Activated CD8-positive, alpha-beta T cell treated with anti-CD3 and anti-CD28 coated beads for 36 hours (primary cell): ENCODE data around the gene LST1. TPM values are rescaled to one million over a fixed set of nuclear protein-coding genes. Genes with fewer than 3 reads are reported as not detected.
"Not testable (repeated sequence)": the region's sequence is repeated elsewhere in the genome, so short reads cannot be mapped to it uniquely, and the experiment has no call there.

Experiments used
- ATAC-seq: fragments of 200-7000 bp; cut with Tn5 transposase; one replicate; pipeline ENCODE4 v1.10.0; 2021; ENCODE audit warnings: mild to moderate bottlenecking, moderate library complexity
- CTCF ChIA-PET: fragments of 350-600 bp; sonication (Branson Sonifier 250); formaldehyde crosslinking; loops from one replicate; lab custom pipeline; 2021; ENCODE audit warnings: antibody characterized with exemption; lab: Charles Lee
- POLR2A ChIA-PET: fragments of 350-600 bp; sonication (Branson Sonifier 250); formaldehyde crosslinking; loops from one replicate; lab custom pipeline; 2021; ENCODE audit warnings: antibody characterized with exemption; lab: Charles Lee
- DNase-seq: peaks from one replicate; pipeline ENCODE4 v3.0.0-alpha.2; 2020
- H3K27ac Mint-ChIP-seq: one replicate; pipeline ENCODE4 v1.8.0; 2021; ENCODE audit warnings: mild to moderate bottlenecking, mixed read lengths
- H3K27me3 Mint-ChIP-seq: one replicate; pipeline ENCODE4 v1.8.0; 2021; ENCODE audit warnings: mixed read lengths
- H3K36me3 Mint-ChIP-seq: one replicate; pipeline ENCODE4 v1.8.0; 2021; ENCODE audit warnings: low read depth, mixed read lengths
- H3K4me1 Mint-ChIP-seq: one replicate; pipeline ENCODE4 v1.8.0; 2021; ENCODE audit warnings: low read depth, mixed read lengths
- H3K4me3 Mint-ChIP-seq: one replicate; pipeline ENCODE4 v1.8.0; 2021; ENCODE audit warnings: mild to moderate bottlenecking, moderate library complexity, mixed read lengths
- H3K9me3 Mint-ChIP-seq: one replicate; pipeline ENCODE4 v1.8.0; 2021; ENCODE audit warnings: mixed read lengths
- intact Hi-C: fragments of 100-400 bp; cut with micrococcal nuclease; formaldehyde crosslinking; loops from one replicate; pipeline ENCODE4 v1.10.0; 2022
- total RNA-seq, 2 experiments: library from RNA; stranded (reverse); gene quantifications; one replicate each; pipeline ENCODE4 v1.2.3, GENCODE V29; 2021
- TF ChIP-seq, protein P1 (sequence below): fragments of 200-600 bp; IDR thresholded peaks from one replicate; pipeline ENCODE4 v1.8.0; 2022; ENCODE audit warnings: antibody characterized with exemption, mild to moderate bottlenecking

The LST1 gene
- total RNA-seq, 2 experiments from 2014 or later: 40.4 to 43.6 TPM

DNA sequence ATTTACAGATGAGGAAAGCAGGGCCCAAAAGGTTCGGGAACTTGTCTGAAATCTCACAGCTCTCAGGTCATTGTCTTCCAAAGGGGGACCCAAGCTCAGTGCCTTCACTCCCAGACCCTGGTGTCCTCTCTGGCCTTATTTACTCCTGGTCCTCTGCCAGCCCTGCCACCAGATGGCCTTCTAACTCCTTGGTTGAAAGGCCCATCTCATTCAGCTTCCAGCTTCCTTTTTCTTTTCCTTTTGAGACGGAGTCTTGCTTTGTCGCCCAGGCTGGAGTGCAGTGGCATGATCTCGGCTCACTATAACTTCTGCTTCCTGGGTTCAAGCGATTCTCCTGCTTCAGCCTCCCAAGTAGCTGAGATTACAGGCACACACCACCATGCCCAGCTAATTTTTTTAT lies 34.7 kb upstream of the LST1 start:
- ATAC-seq, H3K27me3 Mint-ChIP-seq, H3K9me3 Mint-ChIP-seq, intact Hi-C loops: not testable (repeated sequence)
- ChIA-PET CTCF (interaction anchor here (0.7 to 56.2 kb wide), 17 partner anchors 9 to 279 kb away, joined by 3 to 2542 read pairs (median 4); partner anchors contain the start of genes AIF1, C6orf47, DDX39B and LST1), POLR2A (interaction anchor here (0.9 to 3.9 kb wide), 13 partner anchors 7 to 55 kb away, joined by 3 to 45 read pairs (median 6); partner anchors contain the start of genes LST1, LTB, NCR3 and TNF)
- peaks cover 46% of the 10 kb centered on the region for H3K4me1 Mint-ChIP-seq
- H3K36me3 Mint-ChIP-seq: peaks cover 24% of the 10 kb centered on the region
- TF ChIP-seq, protein P1, sequence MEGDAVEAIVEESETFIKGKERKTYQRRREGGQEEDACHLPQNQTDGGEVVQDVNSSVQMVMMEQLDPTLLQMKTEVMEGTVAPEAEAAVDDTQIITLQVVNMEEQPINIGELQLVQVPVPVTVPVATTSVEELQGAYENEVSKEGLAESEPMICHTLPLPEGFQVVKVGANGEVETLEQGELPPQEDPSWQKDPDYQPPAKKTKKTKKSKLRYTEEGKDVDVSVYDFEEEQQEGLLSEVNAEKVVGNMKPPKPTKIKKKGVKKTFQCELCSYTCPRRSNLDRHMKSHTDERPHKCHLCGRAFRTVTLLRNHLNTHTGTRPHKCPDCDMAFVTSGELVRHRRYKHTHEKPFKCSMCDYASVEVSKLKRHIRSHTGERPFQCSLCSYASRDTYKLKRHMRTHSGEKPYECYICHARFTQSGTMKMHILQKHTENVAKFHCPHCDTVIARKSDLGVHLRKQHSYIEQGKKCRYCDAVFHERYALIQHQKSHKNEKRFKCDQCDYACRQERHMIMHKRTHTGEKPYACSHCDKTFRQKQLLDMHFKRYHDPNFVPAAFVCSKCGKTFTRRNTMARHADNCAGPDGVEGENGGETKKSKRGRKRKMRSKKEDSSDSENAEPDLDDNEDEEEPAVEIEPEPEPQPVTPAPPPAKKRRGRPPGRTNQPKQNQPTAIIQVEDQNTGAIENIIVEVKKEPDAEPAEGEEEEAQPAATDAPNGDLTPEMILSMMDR: peak; percentile 77
- DNase-seq: peak; percentile 81
- peak overlapping the region; percentile 40 for H3K4me3 Mint-ChIP-seq
- H3K27ac Mint-ChIP-seq: peak overlapping the region; percentile 79

DNA sequence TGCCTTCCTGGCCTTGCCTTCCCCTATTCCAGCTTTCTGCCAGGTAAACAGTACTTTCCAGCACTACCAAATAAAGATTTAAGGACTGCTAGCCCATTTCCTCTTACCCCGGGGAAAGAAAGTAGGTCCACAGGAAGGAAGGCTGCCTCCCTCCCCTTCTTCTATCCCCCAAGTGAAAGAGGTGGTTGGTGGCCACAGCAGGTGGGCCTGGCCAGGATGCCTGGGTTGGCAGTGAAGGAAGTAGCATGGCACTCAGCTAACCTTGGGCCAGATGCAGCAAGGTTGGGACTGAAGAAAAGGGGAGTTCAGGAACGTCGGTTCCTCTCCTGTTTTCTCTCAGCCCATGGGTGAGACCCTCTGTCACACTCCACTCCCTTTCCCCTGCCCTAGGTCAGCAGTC lies 29.8 kb upstream of the LST1 start:
- ChIA-PET CTCF (interaction anchor here (1.1 to 56.2 kb wide), 3 partner anchors 10 to 36 kb away, joined by 3 to 2542 read pairs (median 45); partner anchors contain the start of genes ATP6V1G2, LST1, LTA and LTB), POLR2A (interaction anchor here (1.9 to 35.7 kb wide), 3 partner anchors 14 to 61 kb away, joined by 6 to 1181 read pairs (median 18); partner anchors contain the start of genes DDX39B, LST1, LTA and LTB)
- H3K4me1 Mint-ChIP-seq: peaks cover 67% of the 10 kb centered on the region
- no peaks in the 10 kb centered on the region for H3K9me3 Mint-ChIP-seq
- peak overlapping the region; percentile 13 for H3K27ac Mint-ChIP-seq
- intact Hi-C loops: no loop called here
- peaks cover 35% of the 10 kb centered on the region for H3K36me3 Mint-ChIP-seq
- no peak for DNase-seq
- H3K27me3 Mint-ChIP-seq: no peaks in the 10 kb centered on the region
- no peak for ATAC-seq
- H3K4me3 Mint-ChIP-seq: no peak overlapping the region
- TF ChIP-seq, protein P1: no peak

DNA sequence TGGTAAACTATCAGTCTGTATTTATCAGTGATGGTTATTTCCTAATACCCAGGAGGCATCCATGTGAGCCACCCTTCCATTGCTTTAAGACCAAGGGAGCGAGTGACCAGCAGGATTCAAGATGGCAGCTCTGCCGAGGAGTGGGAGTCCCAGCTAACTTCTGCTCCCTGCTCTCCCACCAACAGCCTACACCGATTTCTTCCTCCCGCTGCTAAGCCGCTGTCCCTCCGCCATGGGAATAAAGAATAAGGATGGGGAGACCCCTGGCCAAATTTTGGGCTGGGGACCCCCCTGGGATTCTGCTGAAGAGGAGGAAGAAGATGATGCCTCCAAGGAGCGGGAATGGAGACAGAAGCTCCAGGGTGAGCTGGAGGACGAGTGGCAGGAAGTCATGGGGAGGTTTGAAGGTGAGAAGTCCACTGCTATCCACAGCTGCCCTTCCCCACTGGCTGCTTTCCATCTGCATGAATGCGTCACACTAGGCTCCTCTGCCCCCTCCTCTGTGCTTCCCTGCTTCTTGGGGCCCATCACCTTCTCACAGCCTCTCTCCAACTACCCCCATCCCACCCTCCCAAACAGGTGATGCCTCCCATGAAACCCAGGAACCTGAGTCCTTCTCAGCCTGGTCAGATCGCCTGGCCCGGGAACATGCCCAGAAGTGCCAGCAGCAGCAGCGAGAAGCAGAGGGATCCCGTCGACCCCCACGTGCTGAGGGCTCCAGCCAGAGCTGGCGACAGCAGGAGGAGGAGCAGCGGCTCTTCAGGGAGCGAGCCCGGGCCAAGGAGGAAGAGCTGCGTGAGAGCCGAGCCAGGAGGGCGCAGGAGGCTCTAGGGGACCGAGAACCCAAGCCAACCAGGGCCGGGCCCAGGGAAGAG lies 28.4 kb upstream of the LST1 start:
- TF ChIP-seq, protein P1: no peak
- H3K36me3 Mint-ChIP-seq: peaks cover 39% of the 10 kb centered on the region
- intact Hi-C loops: loop anchor here (2.0 kb wide), 1 partner anchor 17 kb away; the partner anchor contains the start of gene TNF
- no peak for DNase-seq
- CTCF ChIA-PET: interaction anchor here (6.5 to 56.2 kb wide), 2 partner anchors 12 to 34 kb away, joined by 45 to 2542 read pairs; partner anchors contain the start of genes LST1, LTA, LTB and NCR3
- no peak for ATAC-seq
- H3K4me3 Mint-ChIP-seq: peak overlapping the region; percentile 56
- peaks cover 73% of the 10 kb centered on the region for H3K4me1 Mint-ChIP-seq
- peak overlapping the region; percentile 90 for H3K27ac Mint-ChIP-seq
- H3K9me3 Mint-ChIP-seq: no peaks in the 10 kb centered on the region
- POLR2A ChIA-PET: interaction anchor here (1.3 to 35.7 kb wide), 3 partner anchors 8 to 60 kb away, joined by 4 to 1181 read pairs (median 18); partner anchors contain the start of genes LST1, LTA, LTB and NCR3
- no peaks in the 10 kb centered on the region for H3K27me3 Mint-ChIP-seq

DNA sequence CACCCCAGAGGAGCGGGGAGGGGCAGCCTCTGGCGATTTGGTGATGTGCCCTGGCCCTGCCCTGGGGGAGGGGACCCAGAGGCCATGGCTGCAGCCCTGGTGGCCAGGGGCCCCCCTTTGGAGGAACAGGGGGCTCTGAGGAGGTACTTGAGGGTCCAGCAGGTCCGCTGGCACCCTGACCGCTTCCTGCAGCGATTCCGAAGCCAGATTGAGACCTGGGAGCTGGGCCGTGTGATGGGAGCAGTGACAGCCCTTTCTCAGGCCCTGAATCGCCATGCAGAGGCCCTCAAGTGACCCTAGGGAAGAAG lies 27.8 kb upstream of the LST1 start:
- intact Hi-C loops: loop anchor here (2.0 kb wide), 1 partner anchor 17 kb away; the partner anchor contains the start of gene TNF
- H3K4me1 Mint-ChIP-seq: peaks cover 76% of the 10 kb centered on the region
- ChIA-PET POLR2A (interaction anchor here (1.1 to 35.7 kb wide), 5 partner anchors 8 to 61 kb away, joined by 4 to 1181 read pairs (median 6); partner anchors contain the start of genes LST1, LTA, LTB and MICB), CTCF (interaction anchor here (1.5 to 56.2 kb wide), 3 partner anchors 11 to 34 kb away, joined by 7 to 2542 read pairs (median 45); partner anchors contain the start of genes ATP6V1G2, LST1, LTA and LTB)
- TF ChIP-seq, protein P1: no peak
- peak overlapping the region; percentile 56 for H3K4me3 Mint-ChIP-seq
- H3K9me3 Mint-ChIP-seq: no peaks in the 10 kb centered on the region
- DNase-seq (no peak), ATAC-seq (no peak)
- H3K27ac Mint-ChIP-seq: peak overlapping the region; percentile 90
- H3K27me3 Mint-ChIP-seq: no peaks in the 10 kb centered on the region
- peaks cover 41% of the 10 kb centered on the region for H3K36me3 Mint-ChIP-seq
